ENCODE measurements around the gene DSG2.

DSG2 gene

GRCh38 chr18:31454066-31454708 lies 43.8 kb upstream of the DSG2 start:
- no peaks in the 10 kb centered on the region for H3K79me2 ChIP-seq (ENCODE audit: insufficient read depth, low read length)
- H2AFZ ChIP-seq (ENCODE audit: low read depth, low read length, severe bottlenecking): no peak overlapping the region
- H3K9me3 ChIP-seq (ENCODE audit: insufficient read depth, low read length): no peaks in the 10 kb centered on the region
- no peak overlapping the region for H3K4me3 ChIP-seq (ENCODE audit: insufficient read depth, low read length, poor library complexity, severe bottlenecking)
- H4K20me1 ChIP-seq (ENCODE audit: low read depth, low read length): no peaks in the 10 kb centered on the region
- H3K36me3 ChIP-seq (ENCODE audit: low read length): no peaks in the 10 kb centered on the region
- H3K9ac ChIP-seq (ENCODE audit: low read length): no peak overlapping the region
- H3K9me2 ChIP-seq (replicated peaks; ENCODE audit: insufficient read depth, low read length): no peaks in the 10 kb centered on the region
- no peak overlapping the region for H3K4me2 ChIP-seq (ENCODE audit: low read depth, low read length, poor library complexity, severe bottlenecking)
- no peak for TF ChIP-seq EZH2phosphoT487 (conservative IDR thresholded peaks at IDR 0.05; ENCODE audit: low read length)
- TF ChIP-seq, protein P1, sequence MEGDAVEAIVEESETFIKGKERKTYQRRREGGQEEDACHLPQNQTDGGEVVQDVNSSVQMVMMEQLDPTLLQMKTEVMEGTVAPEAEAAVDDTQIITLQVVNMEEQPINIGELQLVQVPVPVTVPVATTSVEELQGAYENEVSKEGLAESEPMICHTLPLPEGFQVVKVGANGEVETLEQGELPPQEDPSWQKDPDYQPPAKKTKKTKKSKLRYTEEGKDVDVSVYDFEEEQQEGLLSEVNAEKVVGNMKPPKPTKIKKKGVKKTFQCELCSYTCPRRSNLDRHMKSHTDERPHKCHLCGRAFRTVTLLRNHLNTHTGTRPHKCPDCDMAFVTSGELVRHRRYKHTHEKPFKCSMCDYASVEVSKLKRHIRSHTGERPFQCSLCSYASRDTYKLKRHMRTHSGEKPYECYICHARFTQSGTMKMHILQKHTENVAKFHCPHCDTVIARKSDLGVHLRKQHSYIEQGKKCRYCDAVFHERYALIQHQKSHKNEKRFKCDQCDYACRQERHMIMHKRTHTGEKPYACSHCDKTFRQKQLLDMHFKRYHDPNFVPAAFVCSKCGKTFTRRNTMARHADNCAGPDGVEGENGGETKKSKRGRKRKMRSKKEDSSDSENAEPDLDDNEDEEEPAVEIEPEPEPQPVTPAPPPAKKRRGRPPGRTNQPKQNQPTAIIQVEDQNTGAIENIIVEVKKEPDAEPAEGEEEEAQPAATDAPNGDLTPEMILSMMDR (IDR thresholded peaks at IDR 0.05; ENCODE audit: insufficient read depth, low read length, poor library complexity, severe bottlenecking): no peak
- no peak overlapping the region for H3K27ac ChIP-seq (ENCODE audit: low read depth, low read length)
- 0 out of 2 replicates have a peak, but pooled peaks cover 2% of the 10 kb centered on the region for H3K27me3 ChIP-seq (ENCODE audit: low read length)
- no peaks in the 10 kb centered on the region for H3F3A ChIP-seq (ENCODE audit: insufficient read depth)

DNA sequence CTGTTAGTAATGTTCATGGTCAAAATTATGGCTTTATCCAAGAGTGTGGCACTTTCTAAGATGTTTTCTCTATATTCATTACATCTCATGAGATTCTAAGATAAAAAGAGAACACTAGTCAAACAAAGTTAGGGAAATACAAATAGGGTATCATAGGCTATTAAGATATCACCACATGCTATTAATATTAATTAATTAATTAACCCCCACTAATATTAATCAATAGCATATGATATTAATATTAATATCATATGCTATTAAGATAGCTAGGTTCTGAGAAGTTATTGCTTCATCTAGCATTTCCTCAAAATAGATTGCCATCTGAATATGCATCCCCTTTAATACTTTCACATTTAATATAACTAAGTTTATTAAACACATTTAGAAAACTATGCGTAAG lies 28.3 kb upstream of the DSG2 start:
- no peaks in the 10 kb centered on the region for H3K27me3 ChIP-seq (ENCODE audit: low read length)
- no peaks in the 10 kb centered on the region for H3F3A ChIP-seq (ENCODE audit: insufficient read depth)
- no peak for TF ChIP-seq EZH2phosphoT487 (conservative IDR thresholded peaks at IDR 0.05; ENCODE audit: low read length)
- TF ChIP-seq, protein P1 (IDR thresholded peaks at IDR 0.05; ENCODE audit: insufficient read depth, low read length, poor library complexity, severe bottlenecking): no peak
- H3K9ac ChIP-seq (ENCODE audit: low read length): no peak overlapping the region
- no peak overlapping the region for H2AFZ ChIP-seq (ENCODE audit: low read depth, low read length, severe bottlenecking)
- H3K27ac ChIP-seq (ENCODE audit: low read depth, low read length): no peak overlapping the region
- no peak overlapping the region for H3K4me3 ChIP-seq (ENCODE audit: insufficient read depth, low read length, poor library complexity, severe bottlenecking)
- H4K20me1 ChIP-seq (ENCODE audit: low read depth, low read length): no peaks in the 10 kb centered on the region
- H3K4me2 ChIP-seq (ENCODE audit: low read depth, low read length, poor library complexity, severe bottlenecking): no peak overlapping the region
- no peaks in the 10 kb centered on the region for H3K36me3 ChIP-seq (ENCODE audit: low read length)
- no peaks in the 10 kb centered on the region for H3K9me2 ChIP-seq (replicated peaks; ENCODE audit: insufficient read depth, low read length)
- no peaks in the 10 kb centered on the region for H3K79me2 ChIP-seq (ENCODE audit: insufficient read depth, low read length)
- no peaks in the 10 kb centered on the region for H3K9me3 ChIP-seq (ENCODE audit: insufficient read depth, low read length)

DNA sequence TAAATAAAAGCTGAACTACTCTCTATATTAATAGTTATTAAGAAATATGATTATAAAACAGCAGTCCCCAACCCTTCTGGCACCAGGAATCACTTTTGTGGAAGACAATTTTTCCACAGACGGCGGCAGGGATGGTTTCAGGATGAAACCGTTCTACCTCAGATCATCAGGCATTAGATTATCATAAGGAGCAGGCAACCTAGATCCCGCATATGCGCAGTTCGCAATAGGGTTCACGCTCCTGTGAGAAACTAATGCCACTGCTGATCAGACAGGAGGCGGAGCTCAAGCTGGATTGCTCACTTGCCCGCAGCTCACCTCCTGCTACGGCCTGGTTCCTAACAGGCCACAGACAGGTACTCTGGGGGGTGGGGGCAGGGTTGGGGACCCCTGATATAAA lies 19.3 kb upstream of the DSG2 start:
- H3K79me2 ChIP-seq (ENCODE audit: insufficient read depth, low read length): no peaks in the 10 kb centered on the region
- H3K9me2 ChIP-seq (replicated peaks; ENCODE audit: insufficient read depth, low read length): no peaks in the 10 kb centered on the region
- H3K9me3 ChIP-seq (ENCODE audit: insufficient read depth, low read length): no peaks in the 10 kb centered on the region
- H3K36me3 ChIP-seq (ENCODE audit: low read length): no peaks in the 10 kb centered on the region
- no peak overlapping the region for H3K4me2 ChIP-seq (ENCODE audit: low read depth, low read length, poor library complexity, severe bottlenecking)
- H3K27me3 ChIP-seq (ENCODE audit: low read length): no peaks in the 10 kb centered on the region
- H3K27ac ChIP-seq (ENCODE audit: low read depth, low read length): no peak overlapping the region
- H3K4me3 ChIP-seq (ENCODE audit: insufficient read depth, low read length, poor library complexity, severe bottlenecking): no peak overlapping the region
- no peaks in the 10 kb centered on the region for H3F3A ChIP-seq (ENCODE audit: insufficient read depth)
- no peaks in the 10 kb centered on the region for H4K20me1 ChIP-seq (ENCODE audit: low read depth, low read length)
- TF ChIP-seq EZH2phosphoT487 (conservative IDR thresholded peaks at IDR 0.05; ENCODE audit: low read length): no peak
- TF ChIP-seq, protein P1 (IDR thresholded peaks at IDR 0.05; ENCODE audit: insufficient read depth, low read length, poor library complexity, severe bottlenecking): no peak
- no peak overlapping the region for H3K9ac ChIP-seq (ENCODE audit: low read length)
- H2AFZ ChIP-seq (ENCODE audit: low read depth, low read length, severe bottlenecking): no peak overlapping the region
